ENCODE results near the gene TSFM. TPM values are rescaled to one million over a fixed set of nuclear protein-coding genes. Genes with fewer than 3 reads are reported as not detected.
A peak's percentile ranks its signal among the peaks of the same experiment; 100 is the strongest.

Gene TSFM
- total RNA-seq, 1 experiment from 2014 or later, result 48.7 TPM

DNA sequence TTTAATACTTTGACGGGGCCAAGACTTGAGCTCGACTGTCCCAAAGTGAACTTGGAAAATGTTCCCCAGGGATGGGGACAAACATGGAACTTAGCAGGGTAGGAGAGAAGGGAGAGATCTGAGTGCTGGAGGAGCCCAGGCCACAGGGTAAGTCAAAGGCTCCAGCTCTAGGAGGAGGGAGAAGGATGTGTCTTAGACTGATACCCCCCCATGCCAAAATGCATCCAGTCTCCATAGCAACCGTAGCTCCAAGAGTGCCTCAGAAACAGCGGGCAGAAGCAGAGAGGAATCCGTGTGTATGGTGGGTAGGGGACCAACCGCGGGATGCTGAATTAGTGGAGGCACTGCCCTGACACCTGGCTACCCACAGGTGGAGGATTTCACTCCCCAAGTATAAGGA is 43.2 kb upstream of the TSFM start:
- CTCF ChIA-PET, result interaction anchor here (0.7 to 6.6 kb wide), 6 partner anchors 10 to 280 kb away, joined by 3 to 146 read pairs (median 3); partner anchors contain the start of gene GLI1
- POLR2A ChIA-PET, result interaction anchor here (0.6 kb wide), 1 partner anchor 195 kb away, joined by 4 read pairs; no protein-coding TSS in a partner anchor
- no peak for TF ChIP-seq GABPB1 (CRISPR knock-in tag; IDR thresholded peaks at IDR 0.05)
- TF ChIP-seq, protein P1, sequence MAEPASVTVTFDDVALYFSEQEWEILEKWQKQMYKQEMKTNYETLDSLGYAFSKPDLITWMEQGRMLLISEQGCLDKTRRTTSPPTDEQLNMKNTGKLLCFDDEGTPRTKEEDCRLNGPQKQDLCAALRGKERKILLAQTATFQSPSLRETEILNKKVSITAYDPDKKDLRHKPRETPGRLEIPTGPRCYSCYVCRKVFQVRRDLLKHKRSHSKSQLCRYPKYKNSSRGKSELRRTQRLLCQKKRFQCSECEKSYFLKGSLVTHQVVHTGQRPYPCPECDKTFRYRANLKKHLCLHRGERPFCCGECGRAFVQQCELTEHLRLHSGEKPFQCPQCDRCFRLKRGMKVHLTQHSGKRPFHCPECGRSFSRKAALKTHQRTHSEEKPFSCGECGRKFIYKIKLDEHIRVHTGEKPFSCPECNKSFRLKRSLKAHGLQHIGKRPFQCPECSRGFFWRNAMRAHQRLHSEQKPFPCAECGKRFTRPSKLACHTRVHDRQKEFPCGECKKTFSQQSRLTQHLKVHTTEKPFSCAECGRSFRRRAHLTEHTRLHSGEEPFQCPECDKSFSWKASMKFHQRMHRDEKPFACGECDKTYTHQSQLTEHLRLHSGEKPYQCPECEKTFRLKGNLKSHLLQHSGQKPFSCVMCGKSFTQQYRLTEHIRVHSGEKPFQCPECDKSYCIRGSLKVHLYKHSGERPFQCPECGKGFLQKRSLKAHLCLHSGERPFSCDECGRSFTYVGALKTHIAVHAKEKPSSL (CRISPR knock-in tag; conservative IDR thresholded peaks at IDR 0.05), result no peak
- no peak for TF ChIP-seq GTF2I (CRISPR knock-in tag; conservative IDR thresholded peaks at IDR 0.05)
- TF ChIP-seq ATF2 (CRISPR knock-in tag; IDR thresholded peaks at IDR 0.05; ENCODE audit: borderline replicate concordance, low read depth), result no peak
- no peak for TF ChIP-seq OVOL2 (CRISPR knock-in tag; IDR thresholded peaks at IDR 0.05; ENCODE audit: borderline replicate concordance)
- no peak for TF ChIP-seq FOXP1 (CRISPR knock-in tag; IDR thresholded peaks at IDR 0.05; ENCODE audit: borderline replicate concordance)
- no peak for TF ChIP-seq ZNF423 (CRISPR knock-in tag; IDR thresholded peaks at IDR 0.05)
- Mint-ChIP-seq H3K27me3 (ENCODE audit: low read depth) (peaks cover 95% of the 10 kb centered on the region), H3K4me1 (peaks cover 30% of the 10 kb centered on the region), H3K4me3 (peak overlapping the region; percentile 71), H3K9me3 (no peaks in the 10 kb centered on the region; the same call in 1 of the 2 replicates), H3K36me3 (no peaks in the 10 kb centered on the region), H3K27ac (no peak overlapping the region)
- DNase-seq (ENCODE audit: low spot score), result no peak
- no peak for ATAC-seq

DNA sequence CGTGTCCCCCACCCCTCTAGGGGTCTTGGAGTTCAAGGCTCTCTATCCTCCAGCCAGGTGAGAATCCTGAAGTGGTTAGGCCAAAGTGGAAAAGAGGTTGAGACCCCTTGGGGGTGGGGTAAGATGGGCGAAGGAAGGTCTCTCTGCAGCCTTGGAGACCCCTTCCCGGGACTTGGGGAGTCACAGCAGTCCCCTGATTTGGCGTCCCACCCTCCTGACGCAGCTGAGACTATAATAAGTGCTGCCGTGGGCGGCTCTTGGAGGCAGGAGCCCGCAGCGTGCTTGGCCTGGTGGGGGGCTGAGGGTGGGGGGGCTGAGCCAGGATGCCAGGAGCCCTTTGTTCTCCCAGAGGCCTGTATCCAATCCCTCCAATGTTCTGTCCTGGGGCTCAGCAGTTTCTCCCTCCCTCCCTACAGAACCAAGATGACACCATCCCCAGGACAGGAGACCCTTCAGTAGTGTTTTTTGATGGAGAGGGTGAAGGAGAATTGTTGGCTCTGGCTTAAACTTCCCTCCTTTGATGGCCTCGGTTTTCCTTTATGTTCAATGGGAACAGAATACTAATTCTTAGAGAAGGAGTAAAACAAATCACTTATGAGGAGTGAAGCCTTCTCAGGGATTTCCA is 42.6 kb upstream of the TSFM start:
- ATAC-seq (no peak), DNase-seq (ENCODE audit: low spot score) (no peak)
- Mint-ChIP-seq H3K9me3 (no peaks in the 10 kb centered on the region; the same call in 1 of the 2 replicates), H3K27ac (no peak overlapping the region), H3K27me3 (ENCODE audit: low read depth) (peaks cover 90% of the 10 kb centered on the region), H3K4me3 (no peak overlapping the region; the same call in 1 of the 2 replicates), H3K4me1 (peaks cover 28% of the 10 kb centered on the region), H3K36me3 (no peaks in the 10 kb centered on the region)
- POLR2A ChIA-PET, result no interaction called here
- TF ChIP-seq, protein P2, sequence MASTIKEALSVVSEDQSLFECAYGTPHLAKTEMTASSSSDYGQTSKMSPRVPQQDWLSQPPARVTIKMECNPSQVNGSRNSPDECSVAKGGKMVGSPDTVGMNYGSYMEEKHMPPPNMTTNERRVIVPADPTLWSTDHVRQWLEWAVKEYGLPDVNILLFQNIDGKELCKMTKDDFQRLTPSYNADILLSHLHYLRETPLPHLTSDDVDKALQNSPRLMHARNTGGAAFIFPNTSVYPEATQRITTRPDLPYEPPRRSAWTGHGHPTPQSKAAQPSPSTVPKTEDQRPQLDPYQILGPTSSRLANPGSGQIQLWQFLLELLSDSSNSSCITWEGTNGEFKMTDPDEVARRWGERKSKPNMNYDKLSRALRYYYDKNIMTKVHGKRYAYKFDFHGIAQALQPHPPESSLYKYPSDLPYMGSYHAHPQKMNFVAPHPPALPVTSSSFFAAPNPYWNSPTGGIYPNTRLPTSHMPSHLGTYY (CRISPR knock-in tag; IDR thresholded peaks at IDR 0.05), result no peak
- TF ChIP-seq ZNF219 (CRISPR knock-in tag; IDR thresholded peaks at IDR 0.05; ENCODE audit: borderline replicate concordance), result no peak
- no peak for TF ChIP-seq ETV6 (CRISPR knock-in tag; IDR thresholded peaks at IDR 0.05)
- TF ChIP-seq IRF2 (CRISPR knock-in tag; IDR thresholded peaks at IDR 0.05; ENCODE audit: borderline replicate concordance, low read depth), result no peak
- no peak for TF ChIP-seq CTCF (IDR thresholded peaks at IDR 0.05)
- no peak for TF ChIP-seq MYBL2 (CRISPR knock-in tag; IDR thresholded peaks at IDR 0.05)
- no peak for TF ChIP-seq CDX4 (CRISPR knock-in tag; IDR thresholded peaks at IDR 0.05; ENCODE audit: borderline replicate concordance)
- CTCF ChIA-PET, result interaction anchor here (0.6 to 0.7 kb wide), 2 partner anchors 281 to 1543 kb away, joined by 3 to 4 read pairs; partner anchors contain the start of gene GLI1
